Astrocyte of the spinal cord (primary cell): ENCODE measurements around the gene ATP6V1G2.
"Not testable (repeated sequence)": the region's sequence is repeated elsewhere in the genome, so short reads cannot be mapped to it uniquely, and the experiment has no call there.

Source experiments
- DNase-seq: peaks from one replicate; pipeline ENCODE4 v3.0.0; 2011; ENCODE audit warnings: low read depth, low spot score
- H3K4me3 ChIP-seq: 2 replicates; pipeline ENCODE4 v1.5.1; 2011; ENCODE audit warnings: low read depth, mild to moderate bottlenecking, low read length, moderate library complexity
- CTCF ChIP-seq: IDR thresholded peaks from 2 replicates; pipeline ENCODE4 v1.5.1; 2012; ENCODE audit warnings: low read depth, mild to moderate bottlenecking, low read length, inconsistent platforms
- in situ Hi-C: cut with HindIII; loops from 2 replicates; pipeline ENCODE4 v1.10.0; 2017; ENCODE audit warnings: low sequenced_read_pairs

The ATP6V1G2 gene

DNA sequence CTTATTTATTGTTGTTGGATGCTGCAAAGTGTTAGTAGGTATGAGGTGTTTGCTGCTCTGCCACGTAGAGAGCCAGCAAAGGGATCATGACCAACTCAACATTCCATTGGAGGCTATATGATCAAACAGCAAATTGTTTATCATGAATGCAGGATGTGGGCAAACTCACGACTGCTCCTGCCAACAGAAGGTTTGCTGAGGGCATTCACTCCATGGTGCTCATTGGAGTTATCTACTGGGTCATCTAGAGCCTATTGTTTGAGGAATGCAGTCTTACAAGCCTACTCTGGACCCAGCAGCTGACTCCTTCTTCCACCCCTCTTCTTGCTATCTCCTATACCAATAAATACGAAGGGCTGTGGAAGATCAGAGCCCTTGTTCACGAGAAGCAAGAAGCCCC lies 36.4 kb downstream of the ATP6V1G2 start:
- no peak overlapping the region for H3K4me3 ChIP-seq

DNA sequence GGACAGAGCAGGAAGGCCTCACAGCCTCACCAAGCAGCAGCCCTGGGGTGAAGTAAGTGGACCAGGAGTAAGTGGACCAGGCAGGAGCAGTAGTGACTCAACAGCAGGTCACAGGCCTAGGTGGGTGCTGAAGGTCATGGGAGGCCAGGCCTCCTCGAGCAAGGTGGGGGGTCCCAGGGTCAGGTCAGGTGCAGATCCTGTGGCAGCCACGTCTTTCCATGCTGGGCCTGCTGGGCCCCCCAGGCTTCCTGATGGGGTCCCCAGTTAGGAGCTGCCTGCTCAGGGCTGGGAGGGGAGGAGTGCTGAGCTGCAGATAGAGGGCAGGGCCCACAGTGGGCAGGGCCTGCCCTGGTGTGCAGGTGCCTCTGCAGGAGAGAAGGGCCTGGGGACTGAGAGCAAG lies 37.4 kb downstream of the ATP6V1G2 start:
- H3K4me3 ChIP-seq, in situ Hi-C loops, DNase-seq: not testable (repeated sequence)

More for the DNA sequence above, 36.4 kb downstream of the ATP6V1G2 start:
- TF ChIP-seq CTCF, result no peak
- no peak for DNase-seq
- in situ Hi-C loops, result no loop called here

- no peak for TF ChIP-seq CTCF
- DNase-seq, result no peak
- in situ Hi-C loops, result no loop called here
- H3K4me3 ChIP-seq, result no peak overlapping the region
These were observed 43.8 kb downstream of the ATP6V1G2 start for GRCh38 chr6:31502586-31502985.

GRCh38 chr6:31499648-31500047 lies 46.8 kb downstream of the ATP6V1G2 start:
- in situ Hi-C loops, H3K4me3 ChIP-seq, DNase-seq: not testable (repeated sequence)

GRCh38 chr6:31498748-31499147 lies 47.7 kb downstream of the ATP6V1G2 start:
- TF ChIP-seq CTCF, result no peak
- in situ Hi-C loops, result no loop called here
- peak overlapping the region; percentile 60 for H3K4me3 ChIP-seq
- no peak for DNase-seq

DNA sequence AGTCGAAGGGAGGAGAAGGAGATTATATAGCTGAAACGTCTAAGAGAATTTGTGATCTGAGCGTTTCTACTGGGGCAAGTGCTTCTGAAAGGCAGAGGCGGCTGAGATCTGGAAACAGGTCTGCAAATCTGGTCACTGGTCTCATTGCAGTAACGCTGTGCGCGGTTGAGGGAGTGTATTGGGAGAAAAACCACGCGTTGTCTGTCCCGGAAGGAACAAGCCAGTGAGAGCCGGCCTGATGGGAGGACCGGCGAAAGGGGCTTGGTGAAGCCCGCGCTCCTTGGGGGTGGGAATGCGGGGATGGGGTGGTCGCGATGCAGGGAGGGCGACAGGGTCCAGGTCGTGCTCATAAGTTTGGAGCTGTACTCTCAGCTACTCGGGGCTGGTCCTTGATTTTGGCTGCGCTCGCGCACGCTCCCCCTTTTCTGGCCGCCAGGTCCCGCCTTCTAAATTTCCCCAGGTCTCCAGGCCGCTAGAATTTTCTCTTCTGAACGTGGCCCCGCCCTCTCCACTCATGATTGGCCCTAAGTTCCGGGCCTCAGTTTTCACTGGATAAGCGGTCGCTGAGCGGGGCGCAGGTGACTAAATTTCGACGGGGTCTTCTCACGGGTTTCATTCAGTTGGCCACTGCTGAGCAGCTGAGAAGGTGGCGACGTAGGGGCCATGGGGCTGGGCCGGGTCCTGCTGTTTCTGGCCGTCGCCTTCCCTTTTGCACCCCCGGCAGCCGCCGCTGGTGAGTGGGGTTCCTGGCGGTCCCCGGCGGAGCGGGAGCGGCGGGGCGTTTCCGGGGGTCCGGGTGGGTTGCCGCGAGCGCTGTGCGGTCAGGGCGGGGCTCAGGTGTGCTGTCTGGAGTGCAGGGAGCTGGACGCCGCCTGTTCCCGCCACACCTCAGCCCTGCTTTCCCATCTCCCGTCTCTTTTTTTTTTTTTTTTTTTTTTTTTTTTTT lies 48.6 kb downstream of the ATP6V1G2 start, which contains the start of gene MICB:
MICB (plus strand) TSS at position 615 of the 946 bp plus-strand sequence; CDS start at position 664, 49 bp downstream.
- peak within 1 kb of the TSS; percentile 60 for H3K4me3 ChIP-seq
- no peak for TF ChIP-seq CTCF
- in situ Hi-C loops, result no loop called here
- peak; percentile 72 for DNase-seq

DNA sequence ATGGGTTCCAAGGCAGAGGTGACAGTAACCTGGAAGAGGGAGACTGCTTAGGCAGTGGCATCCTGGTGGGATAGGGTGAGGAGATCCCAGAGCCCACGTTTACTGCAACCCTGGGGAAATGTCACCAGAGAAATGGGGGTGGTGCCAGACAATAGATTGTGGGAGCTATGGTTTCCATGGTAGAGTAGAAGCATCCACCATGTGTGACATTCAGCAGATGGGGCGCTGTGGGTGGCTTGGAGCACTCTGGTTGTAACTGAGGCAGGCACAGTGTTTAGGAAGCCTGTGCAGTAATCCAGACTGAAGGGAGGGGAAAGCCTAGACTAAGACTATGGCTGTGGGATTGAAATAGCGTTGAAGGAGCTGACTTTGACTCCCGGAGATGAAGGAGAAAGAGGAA lies 49.6 kb downstream of the ATP6V1G2 start:
- DNase-seq, H3K4me3 ChIP-seq, in situ Hi-C loops: not testable (repeated sequence)

- no peak for TF ChIP-seq CTCF
- peak; percentile 39 for DNase-seq
- in situ Hi-C loops, result no loop called here
- H3K4me3 ChIP-seq, result no peak overlapping the region
These were observed 50.8 kb downstream of the ATP6V1G2 start for GRCh38 chr6:31495580-31495979.
